ENCODE measurements around the gene NEIL3.
A peak's percentile ranks its signal among the peaks of the same experiment; 100 is the strongest.
"Not testable (repeated sequence)": the region's sequence is repeated elsewhere in the genome, so short reads cannot be mapped to it uniquely, and the experiment has no call there.

The NEIL3 gene

GRCh38 chr4:177304094-177304493, 5.6 kb upstream of the NEIL3 start:
- H3K4me3 ChIP-seq (replicated peaks; ENCODE audit: low read depth, low read length): no peak overlapping the region
- TF ChIP-seq CTCF (IDR thresholded peaks at IDR 0.05; ENCODE audit: insufficient read depth, low read length, poor library complexity, severe bottlenecking): no peak
- DNase-seq (ENCODE audit: extremely low read depth, insufficient read length): no peak

DNA sequence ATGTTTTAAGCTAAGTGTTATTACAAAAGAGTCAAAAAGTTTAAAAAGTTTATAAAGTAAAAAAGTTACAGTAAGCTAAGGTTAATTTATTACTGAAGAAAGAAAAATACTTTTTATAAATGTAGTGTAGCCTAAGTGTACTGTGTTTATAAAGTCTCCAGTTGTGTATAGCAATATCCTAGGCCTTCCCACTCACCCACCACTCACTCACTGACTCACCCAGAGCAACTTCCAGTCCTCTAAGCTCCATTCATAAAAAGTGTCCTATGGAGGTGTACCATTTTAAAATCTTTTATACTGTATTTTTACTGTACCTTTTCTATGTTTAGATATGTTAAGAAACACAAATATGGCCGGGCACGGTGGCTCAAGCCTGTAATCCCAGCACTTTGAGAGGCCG, 4.8 kb upstream of the NEIL3 start:
- DNase-seq (ENCODE audit: extremely low read depth, insufficient read length); H3K4me3 ChIP-seq (replicated peaks; ENCODE audit: low read depth, low read length); H3K36me3 ChIP-seq (ENCODE audit: control insufficient read depth, insufficient read depth, low read length); H3K27me3 ChIP-seq (replicated peaks; ENCODE audit: control insufficient read depth, insufficient read depth, low read length): not testable (repeated sequence)

More at GRCh38 chr4:177304094-177304493, 5.6 kb upstream of the NEIL3 start:
- Histone ChIP-seq H3K36me3 (ENCODE audit: control insufficient read depth, insufficient read depth, low read length) (no peaks in the 10 kb centered on the region), H3K27me3 (replicated peaks; ENCODE audit: control insufficient read depth, insufficient read depth, low read length) (no peaks in the 10 kb centered on the region)

DNA sequence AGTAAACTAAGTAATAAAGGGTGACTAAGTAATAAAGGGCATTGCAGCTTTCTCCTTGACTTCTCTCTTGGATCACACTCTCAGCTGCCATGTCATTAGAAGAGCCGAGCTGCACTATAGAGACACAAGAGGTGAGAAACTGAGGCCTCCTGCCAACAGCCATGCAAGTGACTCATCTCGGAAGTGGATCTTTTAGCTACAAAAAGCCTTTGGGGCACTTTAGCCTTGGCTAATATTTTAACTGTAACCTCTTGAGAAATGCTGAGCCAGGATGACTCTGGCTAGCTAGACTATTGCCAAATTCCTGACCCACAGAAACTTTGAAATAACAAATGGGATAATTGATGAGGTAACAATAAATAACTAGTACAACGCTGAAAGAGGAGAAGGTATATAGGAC, 1.5 kb upstream of the NEIL3 start:
- TF ChIP-seq CTCF (IDR thresholded peaks at IDR 0.05; ENCODE audit: insufficient read depth, low read length, poor library complexity, severe bottlenecking): no peak
- Histone ChIP-seq H3K27me3 (replicated peaks; ENCODE audit: control insufficient read depth, insufficient read depth, low read length) (no peaks in the 10 kb centered on the region), H3K4me3 (replicated peaks; ENCODE audit: low read depth, low read length) (no peak overlapping the region), H3K36me3 (ENCODE audit: control insufficient read depth, insufficient read depth, low read length) (no peaks in the 10 kb centered on the region)
- no peak for DNase-seq (ENCODE audit: extremely low read depth, insufficient read length)

GRCh38 chr4:177308847-177309521, 690 bp upstream of the NEIL3 start:
- no peak for DNase-seq (ENCODE audit: extremely low read depth, insufficient read length)
- no peak for TF ChIP-seq CTCF (IDR thresholded peaks at IDR 0.05; ENCODE audit: insufficient read depth, low read length, poor library complexity, severe bottlenecking)
- Histone ChIP-seq H3K27me3 (replicated peaks; ENCODE audit: control insufficient read depth, insufficient read depth, low read length) (no peaks in the 10 kb centered on the region), H3K4me3 (replicated peaks; ENCODE audit: low read depth, low read length) (peak overlapping the region; percentile 89), H3K36me3 (ENCODE audit: control insufficient read depth, insufficient read depth, low read length) (no peaks in the 10 kb centered on the region)

GRCh38 chr4:177311589-177311988, 1.9 kb downstream of the NEIL3 start:
- Histone ChIP-seq H3K4me3 (replicated peaks; ENCODE audit: low read depth, low read length) (no peak overlapping the region), H3K27me3 (replicated peaks; ENCODE audit: control insufficient read depth, insufficient read depth, low read length) (no peaks in the 10 kb centered on the region), H3K36me3 (ENCODE audit: control insufficient read depth, insufficient read depth, low read length) (no peaks in the 10 kb centered on the region)
- no peak for DNase-seq (ENCODE audit: extremely low read depth, insufficient read length)
- no peak for TF ChIP-seq CTCF (IDR thresholded peaks at IDR 0.05; ENCODE audit: insufficient read depth, low read length, poor library complexity, severe bottlenecking)

- no peaks in the 10 kb centered on the region for H3K36me3 ChIP-seq (ENCODE audit: control insufficient read depth, insufficient read depth, low read length)
- no peak overlapping the region for H3K4me3 ChIP-seq (replicated peaks; ENCODE audit: low read depth, low read length)
- no peak for TF ChIP-seq CTCF (IDR thresholded peaks at IDR 0.05; ENCODE audit: insufficient read depth, low read length, poor library complexity, severe bottlenecking)
- no peaks in the 10 kb centered on the region for H3K27me3 ChIP-seq (replicated peaks; ENCODE audit: control insufficient read depth, insufficient read depth, low read length)
- DNase-seq (ENCODE audit: extremely low read depth, insufficient read length): no peak
Measured at GRCh38 chr4:177313263-177313662, 3.6 kb downstream of the NEIL3 start.
